Measurements from ENCODE around the gene SPIRE2.

DNA sequence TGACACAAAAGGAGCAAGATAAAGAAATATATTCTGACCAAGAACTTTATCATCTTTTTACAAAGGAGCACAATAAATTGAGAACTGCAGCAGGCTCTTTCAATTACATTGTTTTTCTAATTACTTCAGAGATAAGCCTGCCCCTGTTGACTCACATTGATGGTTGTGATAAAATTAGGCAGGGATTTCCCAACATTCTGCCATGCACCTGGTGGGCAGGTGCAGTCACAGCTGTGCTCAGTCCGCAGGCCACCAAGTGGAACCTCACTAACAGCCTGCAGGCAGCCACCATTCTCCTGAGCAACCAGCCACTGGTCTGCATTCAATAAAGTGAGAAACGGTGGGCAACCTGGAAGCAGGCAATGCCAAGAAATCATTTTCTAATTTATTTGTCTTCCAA is 17.0 kb upstream of the SPIRE2 start:
- TF ChIP-seq ZNF3 (CRISPR knock-in tag; IDR thresholded peaks at IDR 0.05) (no peak), ZNF430 (CRISPR knock-in tag; IDR thresholded peaks at IDR 0.05) (no peak)

Measured in HepG2 (cell line).